ENCODE data around the gene ITPRID2.

GRCh38 chr2:181862583-181863281 is 28.8 kb upstream of the ITPRID2 start:
- TF ChIP-seq EZH2 (IDR thresholded peaks at IDR 0.05) (no peak), POLR2AphosphoS5 (IDR thresholded peaks at IDR 0.05; ENCODE audit: borderline replicate concordance, low read depth, low read length) (no peak), FOXP2 (optimal IDR thresholded peaks at IDR 0.05; ENCODE audit: control extremely low read depth, extremely low read length, insufficient read depth) (no peak)
